HFFc6 (cell line): ENCODE measurements around the gene TMEM236. TPM values are rescaled to one million over a fixed set of nuclear protein-coding genes. Genes with fewer than 3 reads are reported as not detected.

Source experiments
- DNase-seq: peaks from one replicate; pipeline ENCODE4 v3.0.0-alpha.2; 2018
- H3K27ac Mint-ChIP-seq: 2 replicates; pipeline ENCODE4 v1.8.0; 2020; ENCODE audit warnings: mild to moderate bottlenecking, mixed read lengths
- H3K27me3 Mint-ChIP-seq: 2 replicates; pipeline ENCODE4 v1.8.0; 2021; ENCODE audit warnings: mild to moderate bottlenecking, moderate library complexity, mixed read lengths; ENCODE audit not compliant: insufficient read depth
- H3K36me3 Mint-ChIP-seq: 2 replicates; pipeline ENCODE4 v1.8.0; 2021; ENCODE audit warnings: low read depth, mixed read lengths
- H3K4me1 Mint-ChIP-seq: 2 replicates; pipeline ENCODE4 v1.8.0; 2020; ENCODE audit warnings: low read depth, mixed read lengths
- H3K4me3 Mint-ChIP-seq: 2 replicates; pipeline ENCODE4 v1.8.0; 2020; ENCODE audit warnings: mild to moderate bottlenecking, moderate library complexity, mixed read lengths
- H3K9me3 Mint-ChIP-seq: 2 replicates; pipeline ENCODE4 v1.8.0; 2020; ENCODE audit warnings: mild to moderate bottlenecking, mixed read lengths
- total RNA-seq, 6 experiments: library from RNA; stranded (reverse); fragmentation: NEBNext Ultra II Directional; extraction: Animal tissue kit (Norgen Biotek cat#: 25700); gene quantifications; 2 replicates in 1 of 6; 3 replicates in 5 of 6; pipeline ENCODE4 v1.2.3, GENCODE V29; 2021
- TF ChIP-seq, protein P1 (sequence below): fragments of 200-600 bp; sonication (generic); IDR thresholded peaks from 2 replicates; pipeline ENCODE4 v1.5.0; 2021; ENCODE audit warnings: antibody characterized with exemption, mild to moderate bottlenecking

TMEM236 gene
- total RNA-seq, 6 experiments from 2014 or later = 0.07 to 0.20 (median 0.09) TPM

DNA sequence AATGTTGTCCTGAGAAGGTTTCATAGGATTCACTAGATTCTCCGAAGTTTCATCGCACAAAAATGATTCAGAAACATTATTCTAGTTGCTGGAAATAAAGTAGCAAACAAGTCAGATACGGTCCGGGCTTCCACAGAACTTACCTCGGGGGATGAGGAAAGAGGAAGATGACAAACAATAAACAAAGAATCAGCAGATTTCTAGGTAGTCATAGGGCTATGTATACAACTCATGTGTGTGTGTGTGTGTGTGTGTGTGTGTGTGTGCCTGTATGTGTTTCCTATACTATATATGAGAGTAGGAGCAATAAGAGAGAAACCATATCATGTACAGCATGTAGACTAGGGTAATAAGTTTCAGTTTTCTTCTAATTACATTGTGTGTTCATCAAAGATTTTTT, 16.5 kb downstream of the TMEM236 start:
- no peak overlapping the region for H3K4me3 Mint-ChIP-seq
- no peak for DNase-seq
- no peaks in the 10 kb centered on the region; the same call in 1 of the 2 replicates for H3K27me3 Mint-ChIP-seq
- TF ChIP-seq, protein P1, sequence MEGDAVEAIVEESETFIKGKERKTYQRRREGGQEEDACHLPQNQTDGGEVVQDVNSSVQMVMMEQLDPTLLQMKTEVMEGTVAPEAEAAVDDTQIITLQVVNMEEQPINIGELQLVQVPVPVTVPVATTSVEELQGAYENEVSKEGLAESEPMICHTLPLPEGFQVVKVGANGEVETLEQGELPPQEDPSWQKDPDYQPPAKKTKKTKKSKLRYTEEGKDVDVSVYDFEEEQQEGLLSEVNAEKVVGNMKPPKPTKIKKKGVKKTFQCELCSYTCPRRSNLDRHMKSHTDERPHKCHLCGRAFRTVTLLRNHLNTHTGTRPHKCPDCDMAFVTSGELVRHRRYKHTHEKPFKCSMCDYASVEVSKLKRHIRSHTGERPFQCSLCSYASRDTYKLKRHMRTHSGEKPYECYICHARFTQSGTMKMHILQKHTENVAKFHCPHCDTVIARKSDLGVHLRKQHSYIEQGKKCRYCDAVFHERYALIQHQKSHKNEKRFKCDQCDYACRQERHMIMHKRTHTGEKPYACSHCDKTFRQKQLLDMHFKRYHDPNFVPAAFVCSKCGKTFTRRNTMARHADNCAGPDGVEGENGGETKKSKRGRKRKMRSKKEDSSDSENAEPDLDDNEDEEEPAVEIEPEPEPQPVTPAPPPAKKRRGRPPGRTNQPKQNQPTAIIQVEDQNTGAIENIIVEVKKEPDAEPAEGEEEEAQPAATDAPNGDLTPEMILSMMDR = no peak
- peak overlapping the region; percentile 64 for H3K27ac Mint-ChIP-seq
- H3K4me1 Mint-ChIP-seq = peaks cover 14% of the 10 kb centered on the region
- H3K36me3 Mint-ChIP-seq = peaks cover 13% of the 10 kb centered on the region
- H3K9me3 Mint-ChIP-seq = peaks cover 10% of the 10 kb centered on the region

DNA sequence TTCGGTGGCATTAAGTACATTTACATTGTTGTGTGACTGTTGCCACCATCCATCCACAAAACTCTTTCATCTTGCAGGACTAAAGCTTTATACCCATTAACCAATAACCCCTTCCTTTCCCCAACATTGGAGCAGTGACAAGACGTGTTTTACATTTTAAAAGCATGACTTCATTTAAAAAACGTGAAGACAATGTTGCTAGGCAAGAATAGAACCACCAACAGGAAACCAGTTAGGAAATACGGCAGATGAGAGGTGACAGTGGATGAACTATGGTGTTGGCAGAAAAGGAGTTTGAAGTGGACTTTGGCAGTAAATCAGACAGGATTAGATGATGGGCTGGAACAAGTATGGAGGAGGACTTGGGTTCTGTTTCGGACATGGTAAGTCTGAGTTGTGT, 17.0 kb downstream of the TMEM236 start:
- peaks cover 14% of the 10 kb centered on the region for H3K4me1 Mint-ChIP-seq
- peak overlapping the region; percentile 0; the same call in 1 of the 2 replicates for H3K4me3 Mint-ChIP-seq
- peaks cover 10% of the 10 kb centered on the region for H3K9me3 Mint-ChIP-seq
- peak; percentile 35 for DNase-seq
- no peaks in the 10 kb centered on the region; the same call in 1 of the 2 replicates for H3K27me3 Mint-ChIP-seq
- TF ChIP-seq, protein P1 = no peak
- peaks cover 13% of the 10 kb centered on the region for H3K36me3 Mint-ChIP-seq
- H3K27ac Mint-ChIP-seq = peak overlapping the region; percentile 64

DNA sequence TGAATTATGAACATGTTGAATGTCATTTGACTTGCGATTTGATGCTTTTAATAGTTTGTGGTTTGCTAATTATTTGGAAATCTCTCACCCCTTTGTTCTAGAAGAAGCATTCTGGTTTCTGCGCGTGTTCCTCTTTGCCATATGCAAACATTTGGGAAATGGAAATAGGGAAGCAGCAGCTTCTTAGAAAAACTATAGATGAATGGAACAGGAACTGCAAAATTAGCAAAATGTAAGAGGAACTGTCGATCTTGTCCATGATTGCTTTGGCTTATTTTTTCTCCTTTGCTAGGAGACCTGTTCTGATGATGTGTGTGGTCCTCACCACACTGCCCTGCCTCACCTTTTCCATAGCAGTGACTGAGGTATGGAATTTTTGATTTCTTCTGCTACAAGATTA, 19.0 kb downstream of the TMEM236 start:
- peaks cover 14% of the 10 kb centered on the region for H3K4me1 Mint-ChIP-seq
- H3K36me3 Mint-ChIP-seq = peaks cover 6% of the 10 kb centered on the region
- H3K27ac Mint-ChIP-seq = no peak overlapping the region
- no peaks in the 10 kb centered on the region for H3K27me3 Mint-ChIP-seq
- H3K4me3 Mint-ChIP-seq = no peak overlapping the region
- TF ChIP-seq, protein P1 = no peak
- no peak for DNase-seq
- peaks cover 5% of the 10 kb centered on the region for H3K9me3 Mint-ChIP-seq

DNA sequence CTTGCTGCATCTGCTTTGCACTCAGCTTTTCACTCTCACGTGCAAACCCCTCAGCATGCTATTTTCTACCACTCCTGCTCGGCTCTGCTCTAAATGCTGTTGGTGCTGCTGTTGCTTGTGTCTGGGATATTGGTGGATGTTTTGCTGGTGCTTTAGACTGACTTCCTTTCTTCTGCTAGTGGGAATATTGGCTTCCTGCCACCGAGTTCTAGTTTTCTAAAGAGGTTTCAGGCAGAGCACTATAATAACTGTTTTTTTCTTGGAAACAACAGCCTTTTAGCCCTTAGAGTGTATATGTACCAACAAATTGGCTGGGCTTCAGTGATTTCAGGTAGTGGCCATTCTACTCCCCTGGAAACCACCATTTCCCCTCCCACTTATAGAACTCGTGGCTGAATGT, 27.8 kb downstream of the TMEM236 start:
- Mint-ChIP-seq H3K9me3 (no peaks in the 10 kb centered on the region), H3K27ac (no peak overlapping the region), H3K27me3 (no peaks in the 10 kb centered on the region; the same call in 1 of the 2 replicates), H3K36me3 (no peaks in the 10 kb centered on the region), H3K4me3 (no peak overlapping the region), H3K4me1 (peaks cover 25% of the 10 kb centered on the region)
- DNase-seq = no peak
- TF ChIP-seq, protein P1 = no peak

DNA sequence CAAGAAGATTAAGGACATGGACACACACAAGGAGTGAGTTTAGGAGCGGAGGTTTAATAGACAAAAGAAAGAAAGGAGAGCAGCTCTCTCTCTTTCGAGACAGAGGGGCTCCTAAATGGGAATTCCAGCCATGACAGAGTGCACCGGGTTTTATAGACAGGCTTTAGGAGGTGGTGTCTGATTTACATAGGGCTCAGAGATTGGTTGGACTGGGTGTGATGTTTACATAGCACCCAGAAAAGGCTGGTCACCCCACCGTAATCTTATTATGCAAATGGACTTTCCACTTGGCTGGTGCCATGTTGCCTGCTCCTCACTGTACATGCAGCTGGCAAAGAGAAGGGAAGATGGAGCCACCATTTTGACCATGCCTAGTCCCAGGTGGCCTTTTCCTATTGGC, 28.7 kb downstream of the TMEM236 start:
- no peaks in the 10 kb centered on the region for H3K36me3 Mint-ChIP-seq
- no peaks in the 10 kb centered on the region; the same call in 1 of the 2 replicates for H3K27me3 Mint-ChIP-seq
- no peak for DNase-seq
- no peaks in the 10 kb centered on the region for H3K9me3 Mint-ChIP-seq
- TF ChIP-seq, protein P1 = no peak
- H3K4me1 Mint-ChIP-seq = peaks cover 35% of the 10 kb centered on the region
- H3K27ac Mint-ChIP-seq = no peak overlapping the region
- H3K4me3 Mint-ChIP-seq = no peak overlapping the region

DNA sequence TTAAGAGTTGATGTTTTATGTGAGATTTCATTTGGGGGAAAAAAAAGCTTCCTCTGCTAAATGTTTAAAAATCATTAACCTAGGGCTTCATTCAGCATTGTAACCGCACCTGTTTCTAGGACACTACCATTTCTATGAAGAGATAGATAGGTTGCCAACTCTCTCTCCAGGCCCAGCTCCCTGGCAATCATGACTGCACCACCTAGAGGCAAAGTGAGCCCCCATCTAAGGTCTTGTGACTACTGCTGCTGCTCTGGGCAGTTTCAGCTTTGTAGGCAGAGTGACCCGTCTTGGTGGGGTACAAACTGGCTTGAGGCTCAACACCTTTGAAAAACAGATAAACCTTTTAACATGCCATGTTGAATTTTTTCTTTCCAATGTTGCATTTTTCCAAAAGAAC, 29.9 kb downstream of the TMEM236 start:
- H3K36me3 Mint-ChIP-seq = no peaks in the 10 kb centered on the region
- peaks cover 46% of the 10 kb centered on the region for H3K4me1 Mint-ChIP-seq
- no peak overlapping the region for H3K4me3 Mint-ChIP-seq
- no peaks in the 10 kb centered on the region; the same call in 1 of the 2 replicates for H3K27me3 Mint-ChIP-seq
- H3K9me3 Mint-ChIP-seq = no peaks in the 10 kb centered on the region
- peak overlapping the region; percentile 34; the same call in 1 of the 2 replicates for H3K27ac Mint-ChIP-seq
- TF ChIP-seq, protein P1 = no peak; the same call in 1 of the 2 replicates
- DNase-seq = no peak
